ENCODE measurements around the gene SPTLC1. TPM values are rescaled to one million over a fixed set of nuclear protein-coding genes. Genes with fewer than 3 reads are reported as not detected.

Gene SPTLC1
- total and polyA plus RNA-seq, 2 of the 8 experiments (the other 6 are each of a cell fraction or from before 2014, with no cell fraction given) = 34.2 to 62.1 TPM

- TF ChIP-seq HDAC2 (IDR thresholded peaks at IDR 0.05; ENCODE audit: borderline replicate concordance in 1 of 2, low read depth in 2 of 2, low read length in 2 of 2) (no peak), RFX5 (IDR thresholded peaks at IDR 0.05; ENCODE audit: borderline replicate concordance, low read depth, low read length) (no peak)
Observed at GRCh38 chr9:92032891-92033290, 82.3 kb downstream of the SPTLC1 start (continued).
